IPS DF 6.9 (cell line): ENCODE results near the gene SGMS1.
"Not testable (repeated sequence)": the region's sequence is repeated elsewhere in the genome, so short reads cannot be mapped to it uniquely, and the experiment has no call there.

Experiments used
- DNase-seq: peaks from one replicate; pipeline ENCODE4 v3.0.0-alpha.2; 2013; ENCODE audit warnings: low read depth, low spot score
- H3K27ac ChIP-seq: one replicate; pipeline ENCODE4 v1.5.1; 2013; ENCODE audit warnings: low read length, control low read depth
- H3K27me3 ChIP-seq: 2 replicates; pipeline ENCODE4 v1.6.1; 2013; ENCODE audit warnings: mild to moderate bottlenecking, low read length; ENCODE audit not compliant: control insufficient read depth, insufficient read depth
- H3K36me3 ChIP-seq: 2 replicates; pipeline ENCODE4 v1.6.1; 2013; ENCODE audit warnings: low read length; ENCODE audit not compliant: control insufficient read depth, insufficient read depth
- H3K4me1 ChIP-seq: 2 replicates; pipeline ENCODE4 v1.6.1; 2013; ENCODE audit warnings: low read length; ENCODE audit not compliant: control insufficient read depth, insufficient read depth
- H3K4me3 ChIP-seq: 2 replicates; pipeline ENCODE4 v1.5.1; 2013; ENCODE audit warnings: mild to moderate bottlenecking, low read length
- H3K9me3 ChIP-seq: 2 replicates; pipeline ENCODE4 v1.6.1; 2013; ENCODE audit warnings: low read length, inconsistent platforms; ENCODE audit not compliant: control insufficient read depth, insufficient read depth
- whole genome bisulfite sequencing: extraction: QIAGEN DNeasy Blood & Tissue Kit; methylation state at CpG from one replicate; pipeline ENCODE4 v1.1.7; 2013; ENCODE audit warnings: mixed read lengths, missing lambda C conversion rate; ENCODE audit not compliant: insufficient read length, insufficient coverage; 5-methylcytosine and 5-hydroxymethylcytosine counted together

SGMS1 gene

DNA sequence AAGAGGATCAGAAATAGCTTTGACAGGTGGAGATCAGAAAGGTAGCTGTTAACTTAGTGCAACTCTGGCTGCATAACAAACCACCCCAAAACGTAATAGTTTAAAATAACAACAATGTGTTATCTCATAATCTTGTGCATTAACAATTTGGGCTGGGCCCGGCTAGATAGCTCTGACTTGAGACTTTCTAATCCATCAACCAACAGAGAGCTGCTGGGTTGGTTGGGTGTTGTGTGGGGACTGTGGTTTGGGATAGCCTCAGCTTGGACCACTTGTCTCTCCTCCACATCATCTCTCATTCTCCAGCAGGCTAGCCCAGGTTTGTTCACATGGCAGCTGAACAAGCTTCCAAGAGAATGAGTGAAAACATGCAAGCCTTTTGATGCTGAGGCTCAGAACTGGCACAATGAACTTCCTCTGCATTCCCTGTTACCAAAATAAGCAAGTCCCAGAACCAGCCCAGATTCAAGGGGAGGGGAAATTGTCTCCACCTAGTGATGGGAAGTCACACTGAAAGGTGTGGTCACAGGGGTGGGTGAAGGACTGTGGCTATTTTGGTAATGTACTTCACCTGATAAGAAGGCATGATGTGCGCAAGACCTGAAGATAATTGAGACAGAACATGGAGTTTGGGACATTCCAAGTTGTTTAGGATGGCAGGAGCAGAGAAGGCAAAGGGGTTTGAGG lies 352.0 kb downstream of the SGMS1 start:
- Histone ChIP-seq H3K4me3 (no peak overlapping the region), H3K27me3 (no peaks in the 10 kb centered on the region), H3K36me3 (no peaks in the 10 kb centered on the region), H3K9me3 (no peaks in the 10 kb centered on the region), H3K4me1 (no peaks in the 10 kb centered on the region), H3K27ac (no peak overlapping the region)
- DNase-seq: no peak
- no CpG with 5 or more reads among the region's 3 CpGs for whole genome bisulfite sequencing

DNA sequence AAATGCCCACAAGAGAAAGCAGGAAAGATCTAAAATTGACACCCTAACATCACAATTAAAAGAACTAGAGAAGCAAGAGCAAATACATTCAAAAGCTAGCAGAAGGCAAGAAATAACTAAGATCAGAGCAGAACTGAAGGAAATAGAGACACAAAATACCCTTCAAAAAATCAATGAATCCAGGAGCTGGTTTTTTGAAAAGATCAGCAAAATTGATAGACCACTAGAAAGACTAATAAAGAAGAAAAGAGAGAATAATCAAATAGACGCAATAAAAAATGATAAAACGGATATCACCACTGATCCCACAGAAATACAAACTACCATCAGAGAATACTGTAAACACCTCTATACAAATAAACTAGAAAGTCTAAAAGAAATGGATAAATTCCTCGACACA lies 355.9 kb downstream of the SGMS1 start:
- H3K4me1 ChIP-seq, DNase-seq, H3K27me3 ChIP-seq, H3K36me3 ChIP-seq, H3K27ac ChIP-seq, H3K9me3 ChIP-seq, H3K4me3 ChIP-seq: not testable (repeated sequence)
- WGBS: no CpG with 5 or more reads among the region's 3 CpGs

- not testable (repeated sequence) for H3K4me3 ChIP-seq, DNase-seq, H3K9me3 ChIP-seq, H3K36me3 ChIP-seq, H3K4me1 ChIP-seq, H3K27me3 ChIP-seq, H3K27ac ChIP-seq
- no CpG with 5 or more reads among the region's 10 CpGs for WGBS
Measured at GRCh38 chr10:50262625-50263024, 361.1 kb downstream of the SGMS1 start.

DNA sequence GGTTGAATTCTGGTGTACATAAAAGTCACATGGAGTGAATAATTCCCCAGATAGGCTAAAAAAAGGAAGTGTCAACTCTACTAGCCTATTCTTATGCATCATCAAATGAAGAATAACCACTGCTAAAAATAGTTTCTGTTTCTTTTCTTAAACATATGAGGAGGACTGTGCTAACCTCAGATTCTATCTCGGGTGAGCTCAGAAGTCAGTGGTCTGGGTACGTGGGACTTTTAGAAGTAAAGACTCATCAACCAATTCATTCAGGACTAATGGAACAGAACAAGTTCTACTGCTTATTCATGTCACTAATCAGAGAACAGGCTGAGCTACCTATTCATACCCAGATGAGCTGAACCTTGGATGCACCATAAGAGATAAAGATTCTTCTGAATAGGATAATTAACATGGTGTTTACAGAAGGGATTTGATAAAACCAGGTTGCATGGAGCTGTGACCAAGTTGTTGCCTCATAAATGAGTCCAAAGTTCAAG lies 362.9 kb downstream of the SGMS1 start:
- Histone ChIP-seq H3K4me1 (peaks cover 1% of the 10 kb centered on the region; the same call in 1 of the 2 replicates), H3K36me3 (no peaks in the 10 kb centered on the region), H3K9me3 (no peaks in the 10 kb centered on the region), H3K4me3 (no peak overlapping the region), H3K27ac (no peak overlapping the region), H3K27me3 (no peaks in the 10 kb centered on the region)
- DNase-seq: no peak
- WGBS: no CpG with 5 or more reads among the region's 2 CpGs
